Measurements from ENCODE around the gene BARHL1.

- TF ChIP-seq CTCF (IDR thresholded peaks at IDR 0.05; ENCODE audit: insufficient read depth, low read length, poor library complexity, severe bottlenecking) (no peak), EZH2phosphoT487 (conservative IDR thresholded peaks at IDR 0.05; ENCODE audit: low read length) (no peak)
Measured at GRCh38 chr9:132595319-132595718, 12.9 kb downstream of the BARHL1 start.

Data from SU-DHL-6 (cell line).